OCI-LY7 (cell line): ENCODE data around the gene RSBN1. TPM values are rescaled to one million over a fixed set of nuclear protein-coding genes. Genes with fewer than 3 reads are reported as not detected.

ENCODE experiments used
- BruUV-seq: library from RNA; stranded (reverse); fragments of 400-500 nt; replicated peaks from 2 replicates; lab custom pipeline; 2021; lab: Mats Ljungman, UMichigan
- CTCF ChIA-PET: fragments of 300-600 bp; sonication (Branson Sonifier 250); formaldehyde crosslinking; loops from one replicate; lab custom pipeline; 2022; ENCODE audit warnings: antibody characterized with exemption; ENCODE audit not compliant: unreplicated experiment; lab: Charles Lee
- POLR2A ChIA-PET: fragments of 300-600 bp; sonication (Branson Sonifier 250); formaldehyde crosslinking; loops from one replicate; lab custom pipeline; 2022; ENCODE audit warnings: antibody characterized with exemption; lab: Charles Lee
- DNase-seq: peaks from one replicate; pipeline ENCODE4 v3.0.0-alpha.2; 2015; ENCODE audit warnings: low spot score
- H2AFZ ChIP-seq: fragments of 200-600 bp; sonication (generic), shearing (Covaris generic); 2 replicates; pipeline ENCODE4 v1.6.1; 2014; ENCODE audit warnings: mild to moderate bottlenecking, antibody characterized with exemption, low read length, moderate library complexity
- H3K27ac ChIP-seq: fragments of 200-600 bp; sonication (generic); 2 replicates; pipeline ENCODE4 v1.5.1; 2014; ENCODE audit warnings: mixed run types, low read depth, mild to moderate bottlenecking, moderate library complexity, low read length, inconsistent platforms; ENCODE audit not compliant: poor library complexity, severe bottlenecking
- H3K36me3 ChIP-seq: fragments of 200-600 bp; sonication (generic); 2 replicates; pipeline ENCODE4 v1.6.1; 2014; ENCODE audit warnings: mild to moderate bottlenecking, antibody characterized with exemption, low read length, moderate library complexity, mixed read lengths; ENCODE audit not compliant: insufficient read depth
- H3K4me1 ChIP-seq: fragments of 200-600 bp; sonication (generic); 2 replicates; pipeline ENCODE4 v1.5.1; 2014; ENCODE audit warnings: mild to moderate bottlenecking, low read length; ENCODE audit not compliant: insufficient read depth, poor library complexity, severe bottlenecking
- H3K4me2 ChIP-seq: fragments of 200-600 bp; sonication (generic); 2 replicates; pipeline ENCODE4 v1.6.1; 2014; ENCODE audit warnings: mild to moderate bottlenecking, low read length
- H3K4me3 ChIP-seq: fragments of 200-600 bp; sonication (generic); 2 replicates; pipeline ENCODE4 v1.5.1; 2014; ENCODE audit warnings: mild to moderate bottlenecking, low read depth, low read length; ENCODE audit not compliant: poor library complexity, severe bottlenecking
- H3K79me2 ChIP-seq: fragments of 200-600 bp; sonication (generic); 2 replicates; pipeline ENCODE4 v1.6.1; 2016; ENCODE audit warnings: low read depth, mild to moderate bottlenecking, low read length, moderate library complexity, mixed read lengths; ENCODE audit not compliant: insufficient read depth
- H3K9me2 ChIP-seq: fragments of 200-600 bp; sonication (generic); 2 replicates; pipeline ENCODE4 v1.6.1; 2016; ENCODE audit warnings: mild to moderate bottlenecking, low read length, mixed read lengths; ENCODE audit not compliant: insufficient read depth
- H3K9me3 ChIP-seq: fragments of 200-600 bp; sonication (generic); 2 replicates; pipeline ENCODE4 v1.6.1; 2014; ENCODE audit warnings: mild to moderate bottlenecking, mixed run types, low read length, mixed read lengths
- H4K20me1 ChIP-seq: fragments of 200-600 bp; sonication (generic); 2 replicates; pipeline ENCODE4 v1.6.1; 2014; ENCODE audit warnings: mild to moderate bottlenecking, antibody characterized with exemption, low read length, moderate library complexity, mixed read lengths; ENCODE audit not compliant: insufficient read depth
- CTCF ChIP-seq: fragments of 200-600 bp; sonication (generic); conservative IDR thresholded peaks from 2 replicates; pipeline ENCODE4 v1.5.1; 2014; ENCODE audit warnings: mild to moderate bottlenecking, antibody characterized with exemption, low read length, moderate library complexity, mixed read lengths
- EZH2phosphoT487 ChIP-seq: fragments of 200-600 bp; sonication (generic); IDR thresholded peaks from 2 replicates; pipeline ENCODE4 v1.6.1; 2018; ENCODE audit warnings: low read depth, borderline replicate concordance, mild to moderate bottlenecking, mixed run types, antibody characterized with exemption, low read length, moderate library complexity, mixed read lengths
- intact Hi-C: fragments of 100-400 bp; cut with micrococcal nuclease; formaldehyde crosslinking; loops from one replicate; pipeline ENCODE4 v1.10.0; 2022; ENCODE audit not compliant: unreplicated experiment
- total RNA-seq, 2 experiments: library from RNA; depleted of rRNA in 1 of 2; stranded (reverse); fragments of >200 nt in 1 of 2; shearing (Covaris generic) in 1 of 2; gene quantifications; 2 replicates each; pipeline ENCODE4 v1.2.3, GENCODE V29; 2014 to 2022

Gene RSBN1
- total RNA-seq, 2 experiments from 2014 or later: 10.8 to 19.0 TPM

GRCh38 chr1:113858982-113859381 is 46.7 kb upstream of the RSBN1 start:
- intact Hi-C loops: loop anchor here (1.0 kb wide), 1 partner anchor 46 kb away; the partner anchor contains the start of gene DCLRE1B
- TF ChIP-seq CTCF (no peak), EZH2phosphoT487 (no peak)
- Histone ChIP-seq H3K36me3 (peaks cover 59% of the 10 kb centered on the region), H3K9me2 (no peaks in the 10 kb centered on the region), H3K79me2 (peaks cover 60% of the 10 kb centered on the region), H3K9me3 (no peaks in the 10 kb centered on the region), H3K27ac (peak overlapping the region; percentile 94), H4K20me1 (no peaks in the 10 kb centered on the region), H3K4me1 (peaks cover 70% of the 10 kb centered on the region), H3K4me2 (peak overlapping the region; percentile 79), H3K4me3 (peak overlapping the region; percentile 58), H2AFZ (peak overlapping the region; percentile 1; the same call in 1 of the 2 replicates)
- no TSS peak for BruUV-seq
- CTCF ChIA-PET: interaction anchor here (0.6 to 1.0 kb wide), 2 partner anchors 11 to 79 kb away, joined by 8 to 10 read pairs; no protein-coding TSS in a partner anchor
- POLR2A ChIA-PET: interaction anchor here (0.7 to 5.0 kb wide), 22 partner anchors 9 to 784 kb away, joined by 3 to 57 read pairs (median 6); no protein-coding TSS in a partner anchor
- no peak for DNase-seq

GRCh38 chr1:113858418-113858817 is 46.1 kb upstream of the RSBN1 start:
- intact Hi-C loops: loop anchor here (1.0 kb wide), 1 partner anchor 47 kb away; the partner anchor contains the start of gene DCLRE1B
- peak; percentile 65 for DNase-seq
- Histone ChIP-seq H3K4me3 (peak overlapping the region; percentile 58), H3K9me2 (no peaks in the 10 kb centered on the region), H4K20me1 (no peaks in the 10 kb centered on the region), H3K79me2 (peaks cover 54% of the 10 kb centered on the region), H3K4me2 (peak overlapping the region; percentile 79), H3K4me1 (peaks cover 70% of the 10 kb centered on the region), H3K27ac (peak overlapping the region; percentile 94), H2AFZ (no peak overlapping the region; the same call in 1 of the 2 replicates), H3K36me3 (peaks cover 57% of the 10 kb centered on the region), H3K9me3 (no peaks in the 10 kb centered on the region)
- CTCF ChIA-PET: interaction anchor here (0.6 kb wide), 1 partner anchor 78 kb away, joined by 8 read pairs; no protein-coding TSS in a partner anchor
- BruUV-seq: no TSS peak
- POLR2A ChIA-PET: interaction anchor here (0.7 to 5.0 kb wide), 8 partner anchors 11 to 88 kb away, joined by 3 to 57 read pairs (median 6); no protein-coding TSS in a partner anchor
- TF ChIP-seq CTCF: no peak
- TF ChIP-seq EZH2phosphoT487: no peak

- H3K4me3 ChIP-seq: peak overlapping the region; percentile 58
These were observed 45.5 kb upstream of the RSBN1 start for GRCh38 chr1:113857776-113858175.

More at GRCh38 chr1:113857776-113858175, 45.5 kb upstream of the RSBN1 start:
- no TSS peak for BruUV-seq
- Histone ChIP-seq H3K9me3 (no peaks in the 10 kb centered on the region), H3K36me3 (peaks cover 54% of the 10 kb centered on the region), H3K4me1 (peaks cover 64% of the 10 kb centered on the region), H4K20me1 (no peaks in the 10 kb centered on the region), H3K9me2 (no peaks in the 10 kb centered on the region), H3K79me2 (peaks cover 48% of the 10 kb centered on the region), H3K27ac (peak overlapping the region; percentile 94), H3K4me2 (peak overlapping the region; percentile 79), H2AFZ (0 out of 2 replicates have a peak overlapping the region, but pooled peaks have one; percentile 6)
- no peak for TF ChIP-seq CTCF
- no peak for TF ChIP-seq EZH2phosphoT487
- ChIA-PET POLR2A (interaction anchor here (0.6 to 5.0 kb wide), 5 partner anchors 12 to 137 kb away, joined by 3 to 57 read pairs (median 4); no protein-coding TSS in a partner anchor), CTCF (no interaction called here)
- intact Hi-C loops: loop anchor here (1.0 kb wide), 1 partner anchor 48 kb away; the partner anchor contains the start of gene DCLRE1B
- no peak for DNase-seq
